Measurements from ENCODE around the gene TMEM131L. TPM values are rescaled to one million over a fixed set of nuclear protein-coding genes. Genes with fewer than 3 reads are reported as not detected.

Gene TMEM131L
- total RNA-seq, 1 experiment from 2014 or later, result 14.6 TPM

GRCh38 chr4:153643406-153644383, 177.5 kb downstream of the TMEM131L start:
- H4K91ac ChIP-seq (ENCODE audit: insufficient read length, low read depth, low read length), result no peak overlapping the region
- H3K18ac ChIP-seq (ENCODE audit: insufficient read length, low read depth, low read length), result no peak overlapping the region
- H2BK15ac ChIP-seq (ENCODE audit: low read depth, low read length), result no peak overlapping the region
- no peaks in the 10 kb centered on the region for H3K27me3 ChIP-seq (ENCODE audit: insufficient read depth, low read length)
- H3K56ac ChIP-seq (ENCODE audit: insufficient read length, low read depth, low read length), result no peak overlapping the region
- H3K27ac Mint-ChIP-seq, result no peak overlapping the region
- no peak overlapping the region for H4K5ac ChIP-seq (ENCODE audit: insufficient read length, low read depth, low read length)
- no peak overlapping the region for H3K4me3 Mint-ChIP-seq
- no peak overlapping the region for H3K23ac ChIP-seq (ENCODE audit: insufficient read length, low read depth, low read length)
- no peak overlapping the region for H2AFZ ChIP-seq (ENCODE audit: low read length)
- H3K23me2 ChIP-seq (ENCODE audit: insufficient read length, low read depth, low read length, poor library complexity, severe bottlenecking), result no peaks in the 10 kb centered on the region
- no peak overlapping the region for H4K8ac ChIP-seq (replicated peaks; ENCODE audit: insufficient read length, low read depth, low read length)
- H2BK120ac ChIP-seq (ENCODE audit: low read depth, low read length, poor library complexity, severe bottlenecking), result no peak overlapping the region
- H3K9me3 Mint-ChIP-seq, result peaks cover 8% of the 10 kb centered on the region in 2 experiments
- no peak for DNase-seq
- no peaks in the 10 kb centered on the region for H4K20me1 ChIP-seq (ENCODE audit: control insufficient read depth, insufficient read depth, insufficient read length)
- H3K36me3 Mint-ChIP-seq (ENCODE audit: insufficient read depth in 1 of 3, low read depth in 3 of 3), result peaks cover 3 to 11% (median 5%) of the 10 kb centered on the region in 3 experiments; a peak in 6 of 7 replicates
- H3K79me2 ChIP-seq (ENCODE audit: insufficient read depth, low read length), result no peaks in the 10 kb centered on the region
- no peak overlapping the region for H3T11ph ChIP-seq (ENCODE audit: low read length)
- no peaks in the 10 kb centered on the region; the same call in 1 of the 2 replicates for H3K4me1 ChIP-seq (ENCODE audit: insufficient read depth, low read length)
- no peak overlapping the region for H3K4me2 ChIP-seq (ENCODE audit: insufficient read depth, insufficient read length, low read length)
- no peak overlapping the region for H3K14ac ChIP-seq (ENCODE audit: insufficient read depth, low read length)
- no peaks in the 10 kb centered on the region for H3K79me1 ChIP-seq (ENCODE audit: insufficient read depth, low read depth, low read length, poor library complexity, severe bottlenecking)
- no peak overlapping the region for H2BK20ac ChIP-seq (ENCODE audit: low read depth, low read length, poor library complexity, severe bottlenecking)
- no peak overlapping the region for H2AK5ac ChIP-seq (ENCODE audit: insufficient read length, low read length)
- H3K27me3 Mint-ChIP-seq (ENCODE audit: low read depth), result peaks cover 2% of the 10 kb centered on the region; the same call in 1 of the 2 replicates
- no peak overlapping the region for H2BK5ac ChIP-seq (ENCODE audit: insufficient read length, low read length)
- H3K9ac ChIP-seq (ENCODE audit: extremely low read depth, insufficient read length, low read length), result no peak overlapping the region
- TF ChIP-seq, protein P1, sequence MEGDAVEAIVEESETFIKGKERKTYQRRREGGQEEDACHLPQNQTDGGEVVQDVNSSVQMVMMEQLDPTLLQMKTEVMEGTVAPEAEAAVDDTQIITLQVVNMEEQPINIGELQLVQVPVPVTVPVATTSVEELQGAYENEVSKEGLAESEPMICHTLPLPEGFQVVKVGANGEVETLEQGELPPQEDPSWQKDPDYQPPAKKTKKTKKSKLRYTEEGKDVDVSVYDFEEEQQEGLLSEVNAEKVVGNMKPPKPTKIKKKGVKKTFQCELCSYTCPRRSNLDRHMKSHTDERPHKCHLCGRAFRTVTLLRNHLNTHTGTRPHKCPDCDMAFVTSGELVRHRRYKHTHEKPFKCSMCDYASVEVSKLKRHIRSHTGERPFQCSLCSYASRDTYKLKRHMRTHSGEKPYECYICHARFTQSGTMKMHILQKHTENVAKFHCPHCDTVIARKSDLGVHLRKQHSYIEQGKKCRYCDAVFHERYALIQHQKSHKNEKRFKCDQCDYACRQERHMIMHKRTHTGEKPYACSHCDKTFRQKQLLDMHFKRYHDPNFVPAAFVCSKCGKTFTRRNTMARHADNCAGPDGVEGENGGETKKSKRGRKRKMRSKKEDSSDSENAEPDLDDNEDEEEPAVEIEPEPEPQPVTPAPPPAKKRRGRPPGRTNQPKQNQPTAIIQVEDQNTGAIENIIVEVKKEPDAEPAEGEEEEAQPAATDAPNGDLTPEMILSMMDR (conservative IDR thresholded peaks at IDR 0.05), result peak; percentile 54
- no peak overlapping the region for H3K4ac ChIP-seq (ENCODE audit: low read depth, low read length)
- H2BK12ac ChIP-seq (ENCODE audit: insufficient read length, low read depth, low read length), result no peak overlapping the region
- no peaks in the 10 kb centered on the region for H3K9me3 ChIP-seq (ENCODE audit: control insufficient read depth, low read depth, low read length)
- no CpG with 5 or more reads among the region's 9 CpGs for WGBS (ENCODE audit: extremely low coverage, insufficient read length, low lambda C conversion rate)
- H3K4me1 Mint-ChIP-seq, result peaks cover 11 to 16% of the 10 kb centered on the region in 2 experiments
- H3K27ac ChIP-seq (ENCODE audit: insufficient read length, low read depth, low read length), result no peak overlapping the region

Data from H9 (cell line).